HEK293T (cell line): ENCODE results near the gene LRRC4B.

ENCODE experiments used
- BHLHE40 ChIP-seq: fragments of 450-650 bp; IDR thresholded peaks from 2 replicates; pipeline ENCODE4 v1.6.1; 2016; ENCODE audit warnings: mild to moderate bottlenecking, moderate library complexity, borderline replicate concordance
- ELF4 ChIP-seq: fragments of 450-650 bp; IDR thresholded peaks from 2 replicates; pipeline ENCODE4 v1.6.1; 2017; ENCODE audit warnings: antibody characterized with exemption
- FOXK2 ChIP-seq: fragments of 450-650 bp; IDR thresholded peaks from 2 replicates; pipeline ENCODE4 v1.6.1; 2016; ENCODE audit warnings: mild to moderate bottlenecking
- FOXM1 ChIP-seq: fragments of 450-650 bp; IDR thresholded peaks from 2 replicates; pipeline ENCODE4 v1.6.1; 2017; ENCODE audit warnings: mild to moderate bottlenecking, borderline replicate concordance
- NFRKB ChIP-seq: fragments of 450-650 bp; IDR thresholded peaks from 2 replicates; pipeline ENCODE4 v1.6.1; 2016; ENCODE audit warnings: mild to moderate bottlenecking, moderate library complexity
- SP1 ChIP-seq: fragments of 450-650 bp; IDR thresholded peaks from 2 replicates; pipeline ENCODE4 v1.6.1; 2017
- ZNF384 ChIP-seq: fragments of 450-650 bp; IDR thresholded peaks from 2 replicates; pipeline ENCODE4 v1.6.1; 2016

DNA sequence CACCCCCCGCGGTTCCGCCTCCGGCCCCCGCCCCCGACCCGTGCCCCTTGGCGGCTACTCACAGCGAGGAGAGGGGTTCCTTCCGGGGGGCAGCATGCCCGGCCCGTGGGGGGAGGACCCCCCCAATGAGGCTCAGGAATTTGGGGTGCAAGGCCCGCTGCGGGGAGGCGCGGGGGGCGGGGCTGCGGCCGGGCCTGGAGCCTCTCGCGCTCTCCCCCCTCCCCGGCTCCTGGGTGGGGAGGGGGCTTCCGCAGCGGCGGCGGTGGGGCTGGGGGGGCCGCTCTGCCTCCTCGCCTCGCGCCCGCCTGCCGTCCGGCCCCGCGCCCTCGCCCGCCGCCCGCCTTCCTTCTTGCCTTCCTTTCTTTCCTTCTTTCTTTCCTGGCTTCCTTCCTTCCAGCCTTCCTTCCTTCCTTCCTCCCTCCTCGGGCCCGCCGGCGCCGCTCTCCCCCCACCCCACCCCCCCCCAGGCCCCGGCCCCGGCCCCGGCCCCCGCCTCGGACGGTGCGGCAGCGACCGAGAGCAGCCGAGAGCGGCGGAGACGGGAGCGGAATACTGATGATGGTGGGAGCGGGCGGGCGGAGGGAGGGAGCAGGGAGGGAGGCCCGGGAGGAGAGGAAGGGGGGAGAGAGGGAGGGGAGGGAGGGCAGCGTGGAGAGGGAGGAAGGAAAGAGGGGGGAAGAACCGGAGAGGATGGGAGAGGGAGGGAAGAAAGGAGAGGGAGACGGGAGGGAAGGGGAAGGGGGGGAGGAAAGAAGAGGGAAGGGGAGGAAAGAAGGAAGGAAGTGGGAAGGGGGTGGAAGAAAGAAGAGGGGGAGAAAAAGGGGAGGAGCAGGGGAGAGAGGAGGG, at the start of gene LRRC4B:
- TF ChIP-seq BHLHE40, result no peak
- no peak for TF ChIP-seq SP1
- no peak for TF ChIP-seq FOXM1
- no peak for TF ChIP-seq ZNF384
- TF ChIP-seq NFRKB, result no peak
- no peak for TF ChIP-seq FOXK2
- TF ChIP-seq ELF4, result no peak
